GM12878 (cell line): ENCODE measurements around the gene RNPS1. TPM values are rescaled to one million over a fixed set of nuclear protein-coding genes. Genes with fewer than 3 reads are reported as not detected.

ENCODE experiments used
- ATF7 ChIP-seq: fragments of 450-650 bp; IDR thresholded peaks from 2 replicates; pipeline ENCODE4 v1.6.1; 2016; ENCODE audit warnings: low read depth, mild to moderate bottlenecking
- BHLHE40 ChIP-seq, 2 experiments: fragments of 450-650 bp in 1 of 2; IDR thresholded peaks; 2 replicates each; pipeline ENCODE4 v1.6.1; 2011 to 2017; ENCODE audit warnings: low read depth in 2 of 2, borderline replicate concordance in 1 of 2, improper control_type of control experiment in 1 of 2, low read length in 1 of 2, mild to moderate bottlenecking in 1 of 2
- CBFB ChIP-seq: IDR thresholded peaks from 2 replicates; pipeline ENCODE4 v1.6.1; 2016; ENCODE audit warnings: antibody characterized with exemption, low read depth
- E2F8 ChIP-seq: fragments of 450-650 bp; IDR thresholded peaks from 2 replicates; pipeline ENCODE4 v1.6.1; 2018; ENCODE audit warnings: mild to moderate bottlenecking, low read depth, moderate library complexity; ENCODE audit not compliant: partially characterized antibody
- EED ChIP-seq: sonication (generic); IDR thresholded peaks from 2 replicates; pipeline ENCODE4 v1.6.1; 2016; ENCODE audit warnings: antibody characterized with exemption, low read depth
- ELK1 ChIP-seq: IDR thresholded peaks from 2 replicates; pipeline ENCODE4 v1.6.1; 2012; ENCODE audit warnings: low read depth, low read length, improper control_type of control experiment
- GABPA ChIP-seq: IDR thresholded peaks from 2 replicates; pipeline ENCODE4 v1.6.1; 2014; ENCODE audit warnings: antibody characterized with exemption, low read depth, mild to moderate bottlenecking, inconsistent platforms
- HDAC2 ChIP-seq: fragments of 200-600 bp; sonication (generic); IDR thresholded peaks from 2 replicates; pipeline ENCODE4 v1.6.1; 2017
- IRF3 ChIP-seq: fragments of 450-650 bp; IDR thresholded peaks from 2 replicates; pipeline ENCODE4 v1.6.1; 2014; ENCODE audit warnings: mild to moderate bottlenecking
- MYC ChIP-seq: IDR thresholded peaks from 2 replicates; pipeline ENCODE4 v1.6.1; 2011; ENCODE audit warnings: mild to moderate bottlenecking, low read length, moderate library complexity, inconsistent platforms; ENCODE audit not compliant: insufficient read depth, insufficient replicate concordance, insufficient read length, severe bottlenecking
- NRF1 ChIP-seq: conservative IDR thresholded peaks from 2 replicates; pipeline ENCODE4 v1.6.1; 2011; ENCODE audit warnings: mild to moderate bottlenecking, low read depth, low read length, improper control_type of control experiment
- PML ChIP-seq: IDR thresholded peaks from 2 replicates; pipeline ENCODE4 v1.6.1; 2012; ENCODE audit warnings: low read length, inconsistent platforms
- RAD51 ChIP-seq: fragments of 450-650 bp; IDR thresholded peaks from 2 replicates; pipeline ENCODE4 v1.6.1; 2016; ENCODE audit warnings: moderate library complexity, mild to moderate bottlenecking, inconsistent platforms
- SPI1 ChIP-seq: IDR thresholded peaks from 2 replicates; pipeline ENCODE4 v1.6.1; 2011; ENCODE audit warnings: low read depth, mild to moderate bottlenecking, low read length, moderate library complexity, borderline replicate concordance; ENCODE audit not compliant: insufficient read depth
- SREBF1 ChIP-seq: IDR thresholded peaks from 2 replicates; pipeline ENCODE4 v1.6.1; 2012; ENCODE audit warnings: mild to moderate bottlenecking, low read length
- STAT3 ChIP-seq: IDR thresholded peaks from 2 replicates; pipeline ENCODE4 v1.6.1; 2011; ENCODE audit warnings: low read depth, low read length, improper control_type of control experiment
- ZNF384 ChIP-seq: IDR thresholded peaks from 2 replicates; pipeline ENCODE4 v1.6.1; 2012; ENCODE audit warnings: low read depth, mild to moderate bottlenecking, low read length, improper control_type of control experiment, borderline replicate concordance
- ZNF592 ChIP-seq: fragments of 450-650 bp; IDR thresholded peaks from 2 replicates; pipeline ENCODE4 v1.6.1; 2017; ENCODE audit warnings: mild to moderate bottlenecking, moderate library complexity
- ZNF622 ChIP-seq: fragments of 450-650 bp; IDR thresholded peaks from 2 replicates; pipeline ENCODE4 v1.6.1; 2017; ENCODE audit warnings: mild to moderate bottlenecking, inconsistent platforms
- polyA plus RNA-seq, 11 experiments: library from polyadenylated mRNA; depleted of rRNA in 4 of 11; unstranded in 6 of 11; stranded (reverse) in 5 of 11; fragments of >200 nt; fragmentation: Nextera tagmentation in 4 of 11; fragmentation: Illumina TruSeq in 1 of 11; extraction: Ambion mirVana in 4 of 11; extraction: Trizol in 1 of 11; gene quantifications; 1 replicate in 1 of 11; 2 replicates in 10 of 11; pipeline versions ENCODE4 v1.2.1 to v1.2.3, GENCODE V29; 2011 to 2016; ENCODE audit warnings: inconsistent platforms in 2 of 11, missing spikeins in 2 of 11, low read depth in 1 of 11
- total RNA-seq, 4 experiments: library from RNA; depleted of rRNA in 3 of 4; stranded (reverse); fragments of >200 nt in 3 of 4; fragmentation: Illumina TruSeq in 1 of 4; extraction: Trizol in 1 of 4; gene quantifications; 2 replicates each; pipeline versions ENCODE4 v1.2.1 to v1.2.3, GENCODE V29; 2013 to 2021

Gene RNPS1
- total and polyA plus RNA-seq, 10 of the 15 experiments (the other 5 are each of a cell fraction or from before 2014, with no cell fraction given) = 38.2 to 359 (median 188) TPM

GRCh38 chr16:2251296-2252111, 16.4 kb downstream of the RNPS1 start, which contains the start of gene ECI1 (continued):
- TF ChIP-seq BHLHE40 (IDR thresholded peaks at IDR 0.05; ENCODE audit: borderline replicate concordance in 1 of 2, low read depth in 2 of 2, low read length in 1 of 2) (peak; percentile 14 to 69; a peak in 3 of 4 replicates), RAD51 (no peak), ATF7 (no peak), ZNF592 (no peak), E2F8 (no peak), PML (no peak), NRF1 (no peak), EED (no peak), STAT3 (no peak), IRF3 (no peak), ZNF622 (no peak), CBFB (peak; percentile 83; the same call in 1 of the 2 replicates), HDAC2 (no peak), MYC (no peak), SREBF1 (no peak), GABPA (no peak), ZNF384 (no peak), ELK1 (no peak), SPI1 (no peak)
